ENCODE data around the gene ZNF804A. TPM values are rescaled to one million over a fixed set of nuclear protein-coding genes. Genes with fewer than 3 reads are reported as not detected.

ZNF804A gene
- total RNA-seq, 2 experiments from 2014 or later, result not detected

DNA sequence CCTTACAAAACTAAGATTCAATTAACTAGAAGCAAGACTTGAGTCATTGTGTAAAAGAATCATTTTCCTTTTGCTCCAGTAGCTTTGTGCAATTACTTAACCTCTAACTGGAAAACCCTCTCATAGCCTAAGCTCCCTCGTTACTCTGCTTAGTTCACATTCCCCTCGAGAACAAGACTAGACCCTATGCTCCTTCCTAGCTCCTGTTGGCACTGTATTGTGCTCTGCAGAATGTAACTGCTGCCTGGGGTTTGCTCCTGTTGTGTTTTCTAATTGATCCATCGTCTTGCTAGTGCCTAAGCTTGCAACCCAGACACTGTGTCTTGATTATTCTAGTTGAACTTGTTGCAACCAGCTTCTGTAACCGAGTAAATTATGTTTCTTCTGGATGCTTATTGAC, 347.0 kb downstream of the ZNF804A start:
- Histone ChIP-seq H3K27me3 (ENCODE audit: control insufficient read depth in 1 of 2, insufficient read depth in 2 of 2, low read length in 2 of 2) (no peaks in the 10 kb centered on the region), H3K4me3 (ENCODE audit: low read length) (no peak overlapping the region), H3K4me1 (ENCODE audit: insufficient read depth, low read length) (no peaks in the 10 kb centered on the region), H3K27ac (ENCODE audit: low read depth in 1 of 2, low read length in 2 of 2) (no peak overlapping the region), H3K9me3 (ENCODE audit: control insufficient read depth in 1 of 2, insufficient read depth in 1 of 2, low read length in 2 of 2) (peaks cover 0 to 3% of the 10 kb centered on the region in 2 experiments), H3K36me3 (ENCODE audit: insufficient read depth, low read length) (no peaks in the 10 kb centered on the region)
- TF ChIP-seq, protein P1, sequence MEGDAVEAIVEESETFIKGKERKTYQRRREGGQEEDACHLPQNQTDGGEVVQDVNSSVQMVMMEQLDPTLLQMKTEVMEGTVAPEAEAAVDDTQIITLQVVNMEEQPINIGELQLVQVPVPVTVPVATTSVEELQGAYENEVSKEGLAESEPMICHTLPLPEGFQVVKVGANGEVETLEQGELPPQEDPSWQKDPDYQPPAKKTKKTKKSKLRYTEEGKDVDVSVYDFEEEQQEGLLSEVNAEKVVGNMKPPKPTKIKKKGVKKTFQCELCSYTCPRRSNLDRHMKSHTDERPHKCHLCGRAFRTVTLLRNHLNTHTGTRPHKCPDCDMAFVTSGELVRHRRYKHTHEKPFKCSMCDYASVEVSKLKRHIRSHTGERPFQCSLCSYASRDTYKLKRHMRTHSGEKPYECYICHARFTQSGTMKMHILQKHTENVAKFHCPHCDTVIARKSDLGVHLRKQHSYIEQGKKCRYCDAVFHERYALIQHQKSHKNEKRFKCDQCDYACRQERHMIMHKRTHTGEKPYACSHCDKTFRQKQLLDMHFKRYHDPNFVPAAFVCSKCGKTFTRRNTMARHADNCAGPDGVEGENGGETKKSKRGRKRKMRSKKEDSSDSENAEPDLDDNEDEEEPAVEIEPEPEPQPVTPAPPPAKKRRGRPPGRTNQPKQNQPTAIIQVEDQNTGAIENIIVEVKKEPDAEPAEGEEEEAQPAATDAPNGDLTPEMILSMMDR (IDR thresholded peaks at IDR 0.05), result no peak
- intact Hi-C loops (cut with DNase I, micrococcal nuclease), result no loop called here
- CTCF ChIA-PET, result no interaction called here
- Mint-ChIP-seq H3K27ac (no peak overlapping the region), H3K4me1 (ENCODE audit: low read depth) (no peaks in the 10 kb centered on the region), H3K4me3 (no peak overlapping the region), H3K9me3 (peaks cover 4% of the 10 kb centered on the region), H3K36me3 (ENCODE audit: low read depth) (no peaks in the 10 kb centered on the region), H3K27me3 (no peaks in the 10 kb centered on the region)
- ATAC-seq (ENCODE audit: poor library complexity) (no peak), DNase-seq (no peak)
- POLR2A ChIA-PET, result no interaction called here

DNA sequence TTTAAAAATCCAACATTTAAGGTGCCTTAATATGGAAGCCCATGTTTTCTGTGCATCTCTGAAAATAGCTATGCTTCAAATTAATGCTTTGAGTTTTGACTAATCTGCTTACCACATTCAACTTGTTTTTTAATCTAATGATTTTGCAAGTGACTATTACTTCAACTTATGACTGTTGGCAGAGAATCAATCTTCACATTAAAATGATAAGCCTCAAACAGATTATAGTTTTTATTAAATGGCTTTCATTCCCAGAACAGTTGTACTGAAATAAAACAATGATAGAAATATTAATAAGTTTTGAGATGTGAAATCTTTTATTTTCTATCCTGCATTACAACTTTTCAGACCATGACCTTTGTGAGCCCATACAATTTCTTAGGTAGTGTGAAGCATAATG, 347.5 kb downstream of the ZNF804A start:
- Mint-ChIP-seq H3K4me3 (no peak overlapping the region), H3K27me3 (no peaks in the 10 kb centered on the region), H3K27ac (no peak overlapping the region), H3K36me3 (ENCODE audit: low read depth) (no peaks in the 10 kb centered on the region), H3K9me3 (peaks cover 4% of the 10 kb centered on the region), H3K4me1 (ENCODE audit: low read depth) (no peaks in the 10 kb centered on the region)
- ATAC-seq (ENCODE audit: poor library complexity), result no peak
- no peak for DNase-seq
- Histone ChIP-seq H3K27ac (ENCODE audit: low read depth in 1 of 2, low read length in 2 of 2) (no peak overlapping the region), H3K4me1 (ENCODE audit: insufficient read depth, low read length) (no peaks in the 10 kb centered on the region), H3K36me3 (ENCODE audit: insufficient read depth, low read length) (no peaks in the 10 kb centered on the region), H3K9me3 (ENCODE audit: control insufficient read depth in 1 of 2, insufficient read depth in 1 of 2, low read length in 2 of 2) (peaks cover 0 to 3% of the 10 kb centered on the region in 2 experiments), H3K4me3 (ENCODE audit: low read length) (no peak overlapping the region), H3K27me3 (ENCODE audit: control insufficient read depth in 1 of 2, insufficient read depth in 2 of 2, low read length in 2 of 2) (no peaks in the 10 kb centered on the region)
- TF ChIP-seq, protein P1 (IDR thresholded peaks at IDR 0.05), result no peak
- intact Hi-C loops (cut with DNase I, micrococcal nuclease), result no loop called here
- ChIA-PET CTCF (no interaction called here), POLR2A (no interaction called here)

DNA sequence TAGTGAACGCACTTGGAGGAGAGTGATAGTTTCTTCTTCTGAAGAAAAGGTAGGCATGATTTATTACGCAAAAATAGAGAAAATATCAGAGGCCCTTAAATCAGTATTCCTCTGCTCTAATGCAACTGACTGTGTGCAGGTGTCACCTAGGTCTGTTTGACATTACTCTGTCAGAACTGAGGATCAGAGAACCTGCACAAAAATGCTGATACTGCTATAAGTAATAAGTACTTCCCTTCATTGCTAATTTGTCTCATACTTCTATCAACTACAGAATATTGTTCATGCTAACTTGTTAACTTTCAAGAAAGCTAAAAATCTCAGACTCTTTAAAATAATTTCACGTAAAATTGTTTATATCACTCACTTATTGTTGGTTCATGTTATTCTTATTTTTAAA, 358.5 kb downstream of the ZNF804A start:
- no peaks in the 10 kb centered on the region for H3K4me1 Mint-ChIP-seq (ENCODE audit: low read depth)
- Histone ChIP-seq H3K4me1 (ENCODE audit: insufficient read depth, low read length) (no peaks in the 10 kb centered on the region), H3K27ac (ENCODE audit: low read depth in 1 of 2, low read length in 2 of 2) (no peak overlapping the region), H3K9me3 (ENCODE audit: control insufficient read depth in 1 of 2, insufficient read depth in 1 of 2, low read length in 2 of 2) (no peaks in the 10 kb centered on the region), H3K27me3 (ENCODE audit: control insufficient read depth in 1 of 2, insufficient read depth in 2 of 2, low read length in 2 of 2) (no peaks in the 10 kb centered on the region), H3K36me3 (ENCODE audit: insufficient read depth, low read length) (no peaks in the 10 kb centered on the region), H3K4me3 (ENCODE audit: low read length) (no peak overlapping the region)
- peaks cover 6% of the 10 kb centered on the region for H3K9me3 Mint-ChIP-seq
- intact Hi-C loops (cut with DNase I, micrococcal nuclease), result no loop called here
- DNase-seq (no peak), ATAC-seq (ENCODE audit: poor library complexity) (no peak)
- no peaks in the 10 kb centered on the region for H3K36me3 Mint-ChIP-seq (ENCODE audit: low read depth)
- H3K27ac Mint-ChIP-seq, result no peak overlapping the region
- ChIA-PET POLR2A (no interaction called here), CTCF (no interaction called here)
- TF ChIP-seq, protein P1 (IDR thresholded peaks at IDR 0.05), result no peak
- no peaks in the 10 kb centered on the region for H3K27me3 Mint-ChIP-seq
- no peak overlapping the region for H3K4me3 Mint-ChIP-seq
